ENCODE measurements around the gene ROR2. TPM values are rescaled to one million over a fixed set of nuclear protein-coding genes. Genes with fewer than 3 reads are reported as not detected.

Gene ROR2
- total RNA-seq, 4 donors from 2014 or later, result 0.70 to 9.9 (median 4.1) TPM

DNA sequence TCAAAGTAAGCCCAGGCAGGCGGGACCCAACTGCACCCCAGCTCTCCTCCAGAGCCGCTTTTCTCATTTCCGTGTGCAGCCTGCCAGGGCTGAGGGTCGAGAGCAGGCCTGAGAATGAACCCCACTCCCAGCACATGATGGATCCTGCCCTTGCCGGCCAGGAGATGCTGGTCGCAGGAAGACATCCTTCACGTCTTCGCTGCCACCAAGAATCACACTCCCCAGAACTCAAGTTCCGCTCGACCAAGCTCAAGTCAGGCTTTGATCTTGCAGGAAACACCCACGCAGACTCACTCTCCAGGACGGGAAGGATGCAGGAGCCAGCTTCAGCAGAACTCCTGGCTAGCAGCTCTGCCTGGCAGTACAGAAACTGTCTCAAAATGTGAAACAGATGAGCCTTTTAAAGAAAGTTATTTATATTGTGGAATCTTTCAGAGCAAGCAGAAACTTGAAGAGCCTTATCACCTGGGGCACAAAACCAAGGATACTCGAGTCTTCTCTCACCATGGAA lies 102.4 kb downstream of the ROR2 start:
- H3K4me1 ChIP-seq, result peaks cover 0 to 20% (median 0%) of the 10 kb centered on the region in 4 donors
- no peak for DNase-seq
- H3K9me3 ChIP-seq, result no peaks in the 10 kb centered on the region
- H3K27ac ChIP-seq, result no peak overlapping the region
- TF ChIP-seq, protein P1, sequence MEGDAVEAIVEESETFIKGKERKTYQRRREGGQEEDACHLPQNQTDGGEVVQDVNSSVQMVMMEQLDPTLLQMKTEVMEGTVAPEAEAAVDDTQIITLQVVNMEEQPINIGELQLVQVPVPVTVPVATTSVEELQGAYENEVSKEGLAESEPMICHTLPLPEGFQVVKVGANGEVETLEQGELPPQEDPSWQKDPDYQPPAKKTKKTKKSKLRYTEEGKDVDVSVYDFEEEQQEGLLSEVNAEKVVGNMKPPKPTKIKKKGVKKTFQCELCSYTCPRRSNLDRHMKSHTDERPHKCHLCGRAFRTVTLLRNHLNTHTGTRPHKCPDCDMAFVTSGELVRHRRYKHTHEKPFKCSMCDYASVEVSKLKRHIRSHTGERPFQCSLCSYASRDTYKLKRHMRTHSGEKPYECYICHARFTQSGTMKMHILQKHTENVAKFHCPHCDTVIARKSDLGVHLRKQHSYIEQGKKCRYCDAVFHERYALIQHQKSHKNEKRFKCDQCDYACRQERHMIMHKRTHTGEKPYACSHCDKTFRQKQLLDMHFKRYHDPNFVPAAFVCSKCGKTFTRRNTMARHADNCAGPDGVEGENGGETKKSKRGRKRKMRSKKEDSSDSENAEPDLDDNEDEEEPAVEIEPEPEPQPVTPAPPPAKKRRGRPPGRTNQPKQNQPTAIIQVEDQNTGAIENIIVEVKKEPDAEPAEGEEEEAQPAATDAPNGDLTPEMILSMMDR (IDR thresholded peaks at IDR 0.05), result no peak
- no peak for TF ChIP-seq POLR2A (IDR thresholded peaks at IDR 0.05)
- no peaks in the 10 kb centered on the region for H3K36me3 ChIP-seq
- H3K27me3 ChIP-seq, result no peaks in the 10 kb centered on the region
- no peak overlapping the region for H3K4me3 ChIP-seq

DNA sequence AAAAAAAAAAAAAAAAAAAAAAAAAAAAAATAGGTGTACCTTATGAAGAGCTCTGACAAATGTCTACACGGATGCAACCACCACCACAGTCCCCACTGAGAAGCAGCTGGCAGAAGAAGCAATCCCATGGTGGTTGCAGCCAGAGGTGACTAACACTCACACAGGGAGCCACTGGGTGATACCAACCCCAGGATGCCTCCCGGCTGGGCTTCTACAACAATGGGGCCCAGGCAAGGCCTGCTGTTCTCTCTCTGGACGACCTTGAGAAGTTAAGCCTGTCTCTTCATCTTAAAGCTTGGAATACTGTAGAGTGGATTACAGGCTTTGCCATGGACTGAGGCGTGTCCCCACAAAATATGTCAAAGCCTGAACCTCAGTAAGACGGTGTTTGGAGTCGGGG lies 104.1 kb downstream of the ROR2 start:
- DNase-seq, result no peak
- Histone ChIP-seq H3K9me3 (no peaks in the 10 kb centered on the region), H3K27me3 (no peaks in the 10 kb centered on the region), H3K4me1 (peaks cover 0 to 20% (median 0%) of the 10 kb centered on the region in 4 donors), H3K4me3 (no peak overlapping the region), H3K27ac (no peak overlapping the region), H3K36me3 (no peaks in the 10 kb centered on the region)
- no peak for TF ChIP-seq POLR2A (IDR thresholded peaks at IDR 0.05)
- TF ChIP-seq, protein P1 (IDR thresholded peaks at IDR 0.05), result no peak

DNA sequence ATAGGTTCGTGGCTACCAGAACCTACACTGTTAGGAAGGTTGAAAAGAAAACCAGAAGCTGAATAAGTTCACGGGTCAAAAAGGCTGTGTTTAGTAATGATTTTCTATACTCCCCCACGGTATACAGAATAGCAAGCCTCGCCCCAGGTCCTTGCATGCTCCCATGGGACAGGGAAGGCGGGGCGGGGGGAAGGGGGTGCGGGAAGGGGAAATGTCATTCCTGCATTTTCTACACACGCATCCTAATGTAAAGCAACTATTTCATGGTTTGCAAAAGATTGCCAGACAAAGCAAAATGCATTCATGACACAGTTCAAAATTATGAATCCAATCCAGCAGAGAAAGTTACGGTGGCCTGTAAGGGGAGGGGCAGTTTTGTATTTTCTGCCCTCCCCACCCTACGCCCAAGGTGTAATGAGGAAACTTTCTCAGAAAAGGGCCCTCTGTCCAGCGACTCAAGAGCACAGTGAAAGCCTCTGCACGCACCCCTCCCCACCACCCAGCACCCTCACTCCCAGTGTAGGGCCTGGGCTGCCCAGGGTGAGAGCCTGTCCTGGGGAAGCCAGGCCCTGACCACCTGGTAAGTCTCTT lies 105.2 kb downstream of the ROR2 start:
- no peak for DNase-seq

DNA sequence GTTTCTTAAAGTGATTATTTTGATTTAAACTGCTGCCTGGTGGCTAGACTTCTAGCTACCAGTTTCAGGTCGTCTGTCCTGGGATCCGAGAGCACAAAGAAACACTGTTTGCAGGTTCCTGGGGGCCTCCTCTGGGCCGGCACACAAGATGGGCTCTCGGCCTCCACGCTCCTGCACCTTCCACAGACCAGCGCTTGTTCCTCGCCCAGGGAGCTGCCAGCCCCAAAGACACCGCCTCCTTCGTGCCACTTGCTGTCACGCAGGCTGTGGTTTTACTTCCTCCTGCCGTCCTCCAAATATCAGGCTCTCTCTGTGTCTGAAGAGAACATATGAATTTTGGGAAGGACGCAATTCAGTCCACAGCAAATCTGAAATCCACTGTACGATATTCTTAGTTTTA lies 105.8 kb downstream of the ROR2 start:
- no peak for DNase-seq
- Histone ChIP-seq H3K4me3 (no peak overlapping the region), H3K27ac (peak overlapping the region in 2 of 4 donors; percentile 17 to 52), H3K4me1 (peaks cover 0 to 20% (median 0%) of the 10 kb centered on the region in 4 donors), H3K27me3 (no peaks in the 10 kb centered on the region), H3K9me3 (no peaks in the 10 kb centered on the region), H3K36me3 (no peaks in the 10 kb centered on the region)
- TF ChIP-seq, protein P1 (IDR thresholded peaks at IDR 0.05), result no peak
- no peak for TF ChIP-seq POLR2A (IDR thresholded peaks at IDR 0.05)

More for the DNA sequence above, 105.2 kb downstream of the ROR2 start:
- Histone ChIP-seq H3K36me3 (no peaks in the 10 kb centered on the region), H3K9me3 (no peaks in the 10 kb centered on the region), H3K4me3 (no peak overlapping the region), H3K4me1 (peaks cover 0 to 20% (median 0%) of the 10 kb centered on the region in 4 donors), H3K27ac (peak overlapping the region in 1 of 4 donors; percentile 52), H3K27me3 (no peaks in the 10 kb centered on the region)
- TF ChIP-seq, protein P1 (IDR thresholded peaks at IDR 0.05), result no peak
- no peak for TF ChIP-seq POLR2A (IDR thresholded peaks at IDR 0.05)

DNA sequence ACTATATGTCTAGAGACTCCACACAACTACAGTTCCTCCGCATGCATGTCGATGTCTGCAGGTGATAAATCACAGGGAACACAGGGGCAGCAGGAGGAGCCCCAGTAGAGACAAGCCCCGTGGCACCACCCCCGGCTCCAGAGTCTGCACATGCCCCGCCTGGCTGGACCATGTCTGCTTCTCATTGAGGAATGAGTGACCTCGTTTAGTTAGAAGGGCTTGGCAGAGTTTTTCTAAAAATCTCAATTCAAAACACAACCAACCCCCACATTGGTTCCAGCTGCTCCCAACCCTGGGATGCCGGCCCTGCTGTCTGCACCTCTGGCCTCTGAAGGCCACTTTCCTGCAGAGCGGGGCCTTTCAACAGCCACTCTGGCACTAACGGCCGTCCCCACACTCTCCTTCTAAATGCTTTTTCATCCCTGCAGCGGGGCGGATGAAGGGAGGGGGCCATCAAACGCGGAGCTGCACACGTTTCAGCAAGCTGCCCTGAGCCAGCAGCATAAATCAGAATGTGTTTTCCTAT lies 106.3 kb downstream of the ROR2 start:
- no peaks in the 10 kb centered on the region for H3K9me3 ChIP-seq
- no peaks in the 10 kb centered on the region for H3K27me3 ChIP-seq
- H3K4me1 ChIP-seq, result peaks cover 0 to 21% (median 0%) of the 10 kb centered on the region in 4 donors
- TF ChIP-seq POLR2A (IDR thresholded peaks at IDR 0.05), result no peak
- H3K36me3 ChIP-seq, result no peaks in the 10 kb centered on the region
- H3K4me3 ChIP-seq, result no peak overlapping the region
- no peak for DNase-seq
- H3K27ac ChIP-seq, result peak overlapping the region in 2 of 4 donors; percentile 17 to 52

DNA sequence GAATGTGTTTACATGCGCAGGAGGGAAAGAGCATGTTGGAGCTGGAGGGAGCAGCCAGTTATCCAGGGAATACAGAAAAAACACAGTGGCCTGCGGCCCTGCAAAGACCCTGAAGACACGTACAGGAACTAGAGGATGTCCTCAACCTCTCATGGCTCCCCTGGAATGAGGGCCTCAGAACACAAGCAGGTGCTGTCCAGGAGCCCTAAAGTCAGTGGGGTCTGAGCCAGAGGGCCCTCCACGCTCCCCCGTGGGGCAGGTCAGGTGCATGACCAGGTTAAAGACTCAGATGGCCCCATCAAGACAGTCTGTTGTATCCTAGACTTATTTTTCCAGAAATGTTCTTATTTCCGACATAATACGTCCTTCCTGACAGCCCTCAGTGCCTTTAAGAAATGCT lies 106.9 kb downstream of the ROR2 start:
- TF ChIP-seq, protein P1 (IDR thresholded peaks at IDR 0.05), result no peak
- TF ChIP-seq POLR2A (IDR thresholded peaks at IDR 0.05), result no peak
- DNase-seq, result no peak
- Histone ChIP-seq H3K4me1 (peaks cover 0 to 27% (median 0%) of the 10 kb centered on the region in 4 donors), H3K9me3 (no peaks in the 10 kb centered on the region), H3K36me3 (no peaks in the 10 kb centered on the region), H3K27ac (peak overlapping the region in 1 of 4 donors; percentile 52), H3K27me3 (no peaks in the 10 kb centered on the region), H3K4me3 (no peak overlapping the region)

All from Peyer's patch (tissue), 4 donors.